ENCODE measurements around the gene RIT2.

DNA sequence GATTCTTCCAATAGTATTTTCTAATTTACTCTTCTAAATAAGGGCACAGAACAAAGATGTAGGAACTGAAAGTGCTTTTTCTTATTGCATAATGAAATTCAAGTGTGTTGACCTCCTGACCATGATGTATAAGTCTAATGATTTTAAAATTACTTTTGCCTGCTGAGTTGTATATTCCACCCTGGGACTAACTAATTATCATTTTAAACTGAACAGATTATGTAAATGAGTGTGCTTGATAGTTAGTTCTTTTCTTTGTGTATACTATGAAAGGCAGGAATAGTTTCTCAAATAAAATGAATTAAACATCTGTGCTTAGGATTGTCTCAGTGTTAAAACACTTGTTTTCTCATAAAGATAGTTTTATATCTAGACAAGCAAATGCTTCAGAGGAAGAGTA, 284.5 kb downstream of the RIT2 start:
- TF ChIP-seq TAF1 (IDR thresholded peaks at IDR 0.05; ENCODE audit: low read depth) (no peak), REST (IDR thresholded peaks at IDR 0.05; ENCODE audit: low read depth) (no peak), CREB1 (IDR thresholded peaks at IDR 0.05; ENCODE audit: low read depth) (no peak), TCF12 (IDR thresholded peaks at IDR 0.05; ENCODE audit: low read depth) (no peak), EGR1 (IDR thresholded peaks at IDR 0.05) (no peak), CEBPB (IDR thresholded peaks at IDR 0.05) (no peak)
- TF ChIP-seq, protein P1, sequence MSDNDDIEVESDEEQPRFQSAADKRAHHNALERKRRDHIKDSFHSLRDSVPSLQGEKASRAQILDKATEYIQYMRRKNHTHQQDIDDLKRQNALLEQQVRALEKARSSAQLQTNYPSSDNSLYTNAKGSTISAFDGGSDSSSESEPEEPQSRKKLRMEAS (IDR thresholded peaks at IDR 0.05): no peak
